MG63 (cell line): ENCODE data around the gene POLQ. TPM values are rescaled to one million over a fixed set of nuclear protein-coding genes. Genes with fewer than 3 reads are reported as not detected.
"Not testable (repeated sequence)": the region's sequence is repeated elsewhere in the genome, so short reads cannot be mapped to it uniquely, and the experiment has no call there.

Experiments
- DNase-seq: peaks from one replicate; pipeline ENCODE4 v3.0.0-alpha.2; 2020
- H3K27me3 ChIP-seq: fragments of 250-450 bp; sonication (Bioruptor Pico); 2 replicates; pipeline ENCODE4 v1.5.1; 2020; ENCODE audit warnings: mild to moderate bottlenecking, moderate library complexity
- H3K36me3 ChIP-seq: fragments of 250-450 bp; sonication (Bioruptor Pico); 2 replicates; pipeline ENCODE4 v1.5.1; 2020; ENCODE audit warnings: mild to moderate bottlenecking, moderate library complexity
- H3K4me3 ChIP-seq: fragments of 250-450 bp; sonication (Bioruptor Pico); 2 replicates; pipeline ENCODE4 v1.5.1; 2020; ENCODE audit warnings: mild to moderate bottlenecking, moderate library complexity
- H3K9me3 ChIP-seq: fragments of 250-450 bp; sonication (Bioruptor Pico); 2 replicates; pipeline ENCODE4 v1.5.1; 2020; ENCODE audit warnings: mild to moderate bottlenecking, moderate library complexity
- total RNA-seq: library from RNA; depleted of rRNA; stranded (reverse); fragments of >200 nt; shearing (Covaris generic); gene quantifications from 2 replicates; pipeline ENCODE4 v1.2.3, GENCODE V29; 2014; ENCODE audit warnings: low replicate concordance

The POLQ gene
- total RNA-seq, 1 experiment from 2014 or later: 4.2 TPM

DNA sequence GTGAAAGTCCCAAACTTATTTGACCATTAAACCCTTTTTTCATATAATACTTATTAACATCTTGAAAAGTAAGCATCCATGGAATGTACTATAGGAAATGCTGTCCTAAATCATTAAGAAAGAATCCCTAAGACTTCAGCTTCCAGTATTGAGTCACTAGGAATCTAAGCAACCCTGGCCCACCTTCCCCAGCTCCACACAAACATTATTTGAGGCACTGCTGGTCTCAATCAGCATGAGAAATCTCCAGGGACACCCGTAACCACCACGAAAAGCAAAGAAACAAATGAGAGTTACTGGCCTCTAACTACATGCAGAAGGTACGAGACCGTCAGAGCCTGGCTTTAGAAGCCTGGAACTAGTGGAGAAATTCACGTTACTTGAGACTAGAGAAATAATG lies 68.2 kb downstream of the POLQ start:
- Histone ChIP-seq H3K4me3 (no peak overlapping the region), H3K36me3 (peaks cover 71% of the 10 kb centered on the region), H3K27me3 (no peaks in the 10 kb centered on the region), H3K9me3 (no peaks in the 10 kb centered on the region)
- DNase-seq: peak; percentile 1

DNA sequence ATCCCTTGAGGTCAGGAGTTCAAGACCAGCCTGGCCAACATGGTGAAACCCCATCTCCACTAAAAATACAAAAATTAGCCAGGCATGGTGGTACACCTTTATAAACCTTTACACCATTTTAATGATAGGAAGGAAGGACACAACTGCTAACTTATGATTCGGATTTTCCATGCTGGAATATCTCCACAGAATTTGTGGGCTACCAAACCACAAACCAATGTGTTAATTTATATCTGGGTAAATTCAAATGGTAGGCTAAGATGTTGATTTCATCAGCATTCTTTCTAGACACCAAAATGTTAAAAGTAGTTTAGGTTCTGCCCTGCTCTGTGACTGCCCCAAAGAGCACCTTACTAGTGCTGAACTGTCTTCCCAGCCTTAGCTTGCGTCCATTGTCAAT lies 72.8 kb downstream of the POLQ start:
- peaks cover 66% of the 10 kb centered on the region for H3K36me3 ChIP-seq
- H3K4me3 ChIP-seq: no peak overlapping the region
- no peak for DNase-seq
- H3K27me3 ChIP-seq: no peaks in the 10 kb centered on the region
- H3K9me3 ChIP-seq: no peaks in the 10 kb centered on the region

DNA sequence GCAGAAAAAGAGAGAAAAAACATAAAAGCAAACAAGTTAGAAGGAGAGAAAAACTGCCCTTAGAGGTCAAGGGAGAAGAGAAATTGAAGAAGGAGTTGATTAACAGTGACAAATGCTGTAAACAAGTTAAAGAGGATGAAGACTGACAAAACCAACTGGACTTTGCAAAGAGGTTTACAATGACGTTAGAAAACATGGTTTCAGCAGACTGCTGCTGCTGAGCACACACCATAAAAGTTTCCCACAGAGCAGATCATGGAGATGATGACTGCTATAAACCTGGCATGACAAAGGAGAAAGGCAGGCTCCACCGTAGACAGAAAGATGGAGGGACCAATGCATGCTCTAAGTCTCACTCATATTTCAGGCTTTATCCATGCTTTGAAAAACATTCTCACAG lies 78.7 kb downstream of the POLQ start:
- Histone ChIP-seq H3K36me3 (peaks cover 72% of the 10 kb centered on the region), H3K4me3 (no peak overlapping the region)
- DNase-seq: no peak

DNA sequence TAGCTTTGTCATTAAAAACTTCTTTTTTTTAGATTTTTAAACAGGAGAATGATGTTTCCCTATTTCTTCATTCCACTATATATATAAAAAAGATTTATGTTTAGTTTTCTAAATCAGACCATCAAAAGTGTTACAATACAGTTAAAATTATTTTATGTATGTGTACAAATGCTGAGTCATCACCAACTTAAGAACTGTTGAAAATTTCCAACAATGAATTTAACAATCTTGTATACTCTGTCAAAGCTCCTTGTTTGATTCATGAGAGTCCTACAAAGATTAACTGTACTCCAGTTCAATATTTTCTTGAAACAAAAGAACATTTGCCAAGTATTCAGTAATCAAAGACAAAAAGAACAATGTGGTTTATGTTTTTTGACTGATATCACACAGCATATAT lies 82.0 kb downstream of the POLQ start:
- no peak for DNase-seq
- Histone ChIP-seq H3K4me3 (no peak overlapping the region), H3K36me3 (peaks cover 82% of the 10 kb centered on the region), H3K27me3 (no peaks in the 10 kb centered on the region), H3K9me3 (peaks cover 1% of the 10 kb centered on the region; the same call in 1 of the 2 replicates)

More for the DNA sequence above, 78.7 kb downstream of the POLQ start:
- H3K9me3 ChIP-seq: no peaks in the 10 kb centered on the region
- H3K27me3 ChIP-seq: no peaks in the 10 kb centered on the region

DNA sequence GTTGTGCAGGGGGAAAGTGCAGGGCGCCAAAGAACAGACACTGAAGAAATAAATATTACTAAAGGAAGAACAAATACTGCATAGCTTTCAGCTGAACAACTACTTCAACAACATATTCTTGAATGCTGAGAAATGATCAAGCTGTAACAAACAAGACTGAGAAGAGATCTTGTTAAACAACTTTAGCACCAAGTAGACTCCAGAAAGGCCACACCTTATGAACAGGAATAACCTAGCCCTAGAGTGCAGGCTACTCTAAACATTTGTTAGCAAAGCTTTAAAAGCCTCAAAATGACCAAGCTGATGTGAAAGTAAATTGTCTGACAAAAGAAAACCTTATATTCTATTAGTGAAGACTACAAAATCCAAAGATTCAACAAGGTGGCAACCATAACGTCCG lies 83.2 kb downstream of the POLQ start:
- Histone ChIP-seq H3K36me3 (peaks cover 83% of the 10 kb centered on the region), H3K27me3 (no peaks in the 10 kb centered on the region), H3K9me3 (peaks cover 2% of the 10 kb centered on the region), H3K4me3 (no peak overlapping the region)
- no peak for DNase-seq

DNA sequence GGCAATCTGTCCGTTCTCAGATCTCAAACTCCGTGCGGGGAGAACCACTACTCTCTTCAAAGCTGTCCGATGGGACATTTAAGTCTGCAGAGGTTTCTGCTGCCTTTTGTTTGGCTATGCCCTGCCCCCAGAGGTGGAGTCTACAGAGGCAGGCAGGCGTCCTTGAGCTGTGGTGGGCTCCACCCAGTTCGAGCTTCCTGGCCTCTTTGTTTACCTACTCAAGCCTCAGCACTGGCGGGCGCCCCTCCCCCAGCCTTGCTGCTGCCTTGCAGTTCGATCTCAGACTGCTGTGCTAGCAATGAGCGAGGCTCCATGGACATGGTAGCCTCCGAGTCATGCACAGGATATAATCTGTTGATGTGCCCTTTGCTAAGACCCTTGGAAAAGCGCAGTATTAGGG lies 94.0 kb downstream of the POLQ start:
- not testable (repeated sequence) for H3K27me3 ChIP-seq, DNase-seq, H3K9me3 ChIP-seq, H3K4me3 ChIP-seq
- peaks cover 62% of the 10 kb centered on the region for H3K36me3 ChIP-seq

DNA sequence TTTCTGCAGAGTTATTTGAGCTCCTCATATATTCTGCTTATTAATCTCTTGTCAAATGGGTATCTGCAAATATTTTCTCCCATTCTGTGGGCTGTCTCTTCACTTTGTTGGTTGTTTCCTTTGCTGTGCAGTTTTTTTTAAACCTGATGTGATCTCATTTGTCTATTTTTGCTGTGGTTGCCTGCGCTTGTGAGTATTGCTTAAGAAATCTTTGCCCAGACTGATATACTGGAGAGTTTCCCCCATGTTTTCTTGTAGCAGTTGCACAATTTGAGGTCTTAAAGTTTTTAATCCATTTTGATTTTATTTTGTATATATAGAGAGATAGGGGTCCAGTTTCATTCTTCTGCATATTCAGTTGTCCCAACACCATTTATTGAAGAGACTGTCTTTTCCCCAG lies 102.3 kb downstream of the POLQ start:
- H3K27me3 ChIP-seq: no peaks in the 10 kb centered on the region
- H3K36me3 ChIP-seq: peaks cover 46% of the 10 kb centered on the region
- H3K4me3 ChIP-seq: no peak overlapping the region
- peaks cover 5% of the 10 kb centered on the region for H3K9me3 ChIP-seq
- DNase-seq: no peak

DNA sequence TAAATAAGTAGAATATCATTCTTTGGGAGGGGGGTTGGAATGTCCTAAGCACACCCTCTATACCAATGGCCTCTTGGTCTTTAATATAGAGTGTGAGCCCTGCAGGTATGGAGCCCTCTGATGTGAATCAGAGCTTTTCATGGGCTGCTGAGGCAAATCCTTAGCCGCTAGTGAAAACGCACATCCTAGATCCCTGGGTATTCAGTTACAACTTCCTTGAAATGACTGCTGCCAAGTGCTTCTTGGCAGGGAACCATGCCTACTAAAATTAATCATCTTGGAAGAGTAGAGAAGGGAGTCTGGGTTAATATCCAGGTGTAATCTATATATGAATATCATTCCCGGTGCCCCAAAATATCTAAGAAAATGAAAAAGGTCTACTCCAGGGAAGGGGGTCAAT lies 109.1 kb downstream of the POLQ start:
- no peaks in the 10 kb centered on the region for H3K9me3 ChIP-seq
- H3K4me3 ChIP-seq: no peak overlapping the region
- peaks cover 50% of the 10 kb centered on the region for H3K36me3 ChIP-seq
- peak; percentile 56 for DNase-seq
- no peaks in the 10 kb centered on the region for H3K27me3 ChIP-seq

DNA sequence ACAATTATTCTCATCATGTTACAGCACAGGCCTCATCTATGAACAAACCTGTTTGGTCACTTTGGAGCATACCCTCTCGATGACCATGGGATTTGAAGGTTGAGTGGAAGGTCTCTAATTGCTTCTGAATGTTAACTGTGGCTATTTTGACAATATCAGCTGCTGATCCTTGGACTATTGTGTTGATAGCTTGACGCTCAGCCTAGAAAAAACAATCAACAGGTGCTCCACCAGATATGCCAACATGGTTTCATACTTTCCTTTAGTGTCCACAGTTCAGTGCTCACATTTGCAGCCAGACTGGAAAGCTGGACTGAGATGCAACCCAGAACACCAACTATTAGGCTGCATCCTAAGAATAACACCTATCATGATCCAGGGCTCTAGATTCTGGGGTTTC lies 109.7 kb downstream of the POLQ start:
- no peak overlapping the region for H3K4me3 ChIP-seq
- no peak for DNase-seq
- H3K9me3 ChIP-seq: no peaks in the 10 kb centered on the region
- H3K27me3 ChIP-seq: no peaks in the 10 kb centered on the region
- peaks cover 56% of the 10 kb centered on the region for H3K36me3 ChIP-seq

DNA sequence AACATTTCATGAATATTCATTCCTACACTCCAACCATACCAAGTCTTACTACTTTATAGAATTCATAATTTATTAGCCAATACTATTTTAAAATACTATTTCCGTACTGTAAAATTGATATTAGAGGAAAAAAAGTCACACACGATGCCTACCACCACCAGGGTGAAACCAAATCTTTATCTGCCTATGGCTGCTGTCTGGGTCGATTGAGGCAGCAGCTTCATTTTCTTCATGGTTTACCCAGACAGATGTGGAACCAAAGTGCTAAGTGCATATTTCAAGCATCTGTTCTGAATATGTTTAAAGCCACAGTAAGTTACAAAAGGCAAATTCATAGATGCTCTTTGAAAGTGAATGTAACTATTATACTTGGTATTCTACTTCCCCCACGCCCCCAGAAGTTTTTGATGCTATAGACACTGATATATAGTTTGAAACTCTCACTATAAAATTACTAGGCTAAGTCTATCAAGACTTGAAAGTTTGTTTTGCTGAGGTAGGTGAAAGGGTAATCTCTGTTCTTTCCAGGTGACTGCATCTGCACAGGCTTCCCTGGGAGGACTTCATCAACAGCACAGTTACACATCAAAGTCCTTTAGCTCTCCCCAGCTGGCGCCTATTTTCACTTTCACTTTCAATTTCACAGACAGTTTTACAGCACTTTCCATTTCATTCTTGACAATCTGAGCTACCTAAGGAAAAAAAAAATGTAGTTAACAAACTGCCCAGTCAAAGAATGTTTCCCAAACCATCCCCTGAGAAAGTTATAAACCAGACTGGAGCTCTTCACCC lies 113.9 kb downstream of the POLQ start:
- DNase-seq: no peak
- Histone ChIP-seq H3K27me3 (no peaks in the 10 kb centered on the region), H3K9me3 (no peaks in the 10 kb centered on the region), H3K36me3 (peaks cover 60% of the 10 kb centered on the region), H3K4me3 (no peak overlapping the region)

DNA sequence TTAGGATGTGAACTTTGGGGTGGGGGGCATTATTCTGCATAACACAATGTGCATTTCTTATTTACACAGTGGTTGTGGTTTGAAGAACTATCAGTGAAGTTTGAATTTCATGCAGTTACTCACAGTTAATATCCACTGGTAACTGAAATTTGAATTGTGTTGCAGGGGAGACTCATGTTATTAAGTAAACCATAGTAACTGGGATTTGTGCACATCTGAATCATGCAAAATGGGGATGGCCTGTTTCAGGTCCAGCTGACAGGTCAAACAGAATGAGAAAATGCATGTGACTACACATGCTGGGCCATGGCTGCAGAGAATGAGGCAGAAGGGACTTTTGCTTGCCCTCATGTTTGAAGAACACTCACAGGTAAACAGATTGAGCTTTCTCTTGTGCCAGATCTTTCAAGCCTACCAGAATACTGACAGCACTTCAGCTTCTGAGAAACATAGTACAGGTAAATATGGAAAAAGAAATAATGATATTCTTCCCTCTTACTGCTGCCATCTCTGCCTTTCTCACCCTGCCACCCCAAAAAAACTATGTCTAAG lies 115.0 kb downstream of the POLQ start:
- Histone ChIP-seq H3K27me3 (no peaks in the 10 kb centered on the region), H3K9me3 (no peaks in the 10 kb centered on the region), H3K4me3 (no peak overlapping the region), H3K36me3 (peaks cover 52% of the 10 kb centered on the region)
- no peak for DNase-seq

DNA sequence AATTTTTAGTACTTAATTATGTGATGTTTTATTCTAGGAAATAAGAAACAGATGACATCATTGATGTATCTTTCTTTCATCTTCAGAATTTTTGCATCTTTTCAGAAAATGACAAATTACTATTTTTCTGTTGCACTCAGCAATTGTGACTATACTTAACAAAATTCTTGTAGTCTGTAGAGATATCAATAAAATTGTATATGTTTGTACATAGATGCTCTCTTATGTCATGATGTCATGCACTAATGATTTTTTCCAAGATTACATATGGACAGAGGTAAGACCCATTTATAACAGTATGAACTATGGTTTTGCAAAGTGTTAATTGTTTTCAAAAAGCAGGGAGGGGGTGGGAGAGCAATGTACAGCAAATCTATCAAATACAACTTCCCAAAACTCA lies 121.2 kb downstream of the POLQ start:
- DNase-seq: no peak
- Histone ChIP-seq H3K4me3 (no peak overlapping the region), H3K9me3 (no peaks in the 10 kb centered on the region), H3K36me3 (peaks cover 7% of the 10 kb centered on the region), H3K27me3 (no peaks in the 10 kb centered on the region)

DNA sequence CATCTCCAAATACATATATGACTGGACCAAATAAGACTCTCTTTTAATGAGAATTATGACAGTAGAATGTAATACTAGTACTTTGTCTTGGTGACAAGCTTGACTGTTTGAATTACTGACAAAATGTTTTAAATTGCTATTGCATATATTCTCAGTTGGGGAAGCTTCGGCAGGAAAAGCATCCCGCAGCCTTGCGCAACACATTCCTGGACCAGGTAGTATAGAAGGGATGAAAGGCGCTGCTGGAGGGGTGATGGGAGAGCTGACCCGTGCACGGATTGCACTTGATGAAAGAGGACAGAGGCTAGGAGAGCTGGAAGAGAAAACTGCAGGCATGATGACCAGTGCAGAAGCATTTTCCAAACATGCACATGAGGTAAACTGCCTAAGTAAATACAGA lies 127.6 kb downstream of the POLQ start:
- Histone ChIP-seq H3K9me3 (no peaks in the 10 kb centered on the region), H3K36me3 (no peaks in the 10 kb centered on the region), H3K4me3 (no peak overlapping the region), H3K27me3 (no peaks in the 10 kb centered on the region)
- no peak for DNase-seq

DNA sequence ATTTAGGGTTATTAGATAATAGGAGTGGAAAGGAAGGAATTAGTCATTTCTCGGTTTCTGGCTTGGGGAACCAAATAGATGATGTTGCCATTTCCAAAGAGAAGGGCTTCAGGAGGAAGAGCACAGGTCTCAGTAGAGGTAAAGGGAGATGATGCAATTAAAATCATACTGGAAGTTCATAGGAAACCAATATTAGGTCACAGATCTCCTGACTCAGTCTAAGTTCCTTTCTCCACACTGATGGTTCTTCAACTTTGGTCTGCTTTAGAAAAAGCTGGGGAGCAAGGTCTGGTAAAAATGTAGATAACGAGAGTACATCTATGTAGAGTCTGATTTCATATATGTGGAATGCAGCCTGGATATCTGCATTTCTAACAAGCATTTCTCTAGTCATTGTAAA lies 130.9 kb downstream of the POLQ start:
- Histone ChIP-seq H3K9me3 (no peaks in the 10 kb centered on the region), H3K36me3 (no peaks in the 10 kb centered on the region), H3K4me3 (no peak overlapping the region), H3K27me3 (no peaks in the 10 kb centered on the region)
- DNase-seq: no peak

DNA sequence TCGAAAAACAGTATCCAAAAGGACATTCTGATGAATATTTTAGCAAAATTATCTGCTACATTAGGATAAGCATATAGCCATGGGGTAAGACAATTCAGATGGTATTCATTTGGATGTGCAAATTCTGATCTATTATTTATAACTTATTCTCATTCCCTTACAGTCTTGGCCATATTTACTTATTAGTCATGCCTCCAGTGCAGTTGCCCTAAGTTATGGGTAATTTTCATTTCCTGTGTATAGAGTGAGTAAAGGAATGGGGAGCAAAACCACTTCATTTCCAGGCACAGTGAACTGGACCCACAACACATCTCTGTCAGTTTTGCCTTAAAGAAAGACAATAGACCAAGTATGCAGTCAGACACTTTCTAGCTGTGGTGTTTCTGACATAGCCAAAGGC lies 134.3 kb downstream of the POLQ start:
- Histone ChIP-seq H3K4me3 (no peak overlapping the region), H3K9me3 (no peaks in the 10 kb centered on the region), H3K27me3 (0 out of 2 replicates have a peak, but pooled peaks cover 2% of the 10 kb centered on the region), H3K36me3 (no peaks in the 10 kb centered on the region)
- DNase-seq: no peak

DNA sequence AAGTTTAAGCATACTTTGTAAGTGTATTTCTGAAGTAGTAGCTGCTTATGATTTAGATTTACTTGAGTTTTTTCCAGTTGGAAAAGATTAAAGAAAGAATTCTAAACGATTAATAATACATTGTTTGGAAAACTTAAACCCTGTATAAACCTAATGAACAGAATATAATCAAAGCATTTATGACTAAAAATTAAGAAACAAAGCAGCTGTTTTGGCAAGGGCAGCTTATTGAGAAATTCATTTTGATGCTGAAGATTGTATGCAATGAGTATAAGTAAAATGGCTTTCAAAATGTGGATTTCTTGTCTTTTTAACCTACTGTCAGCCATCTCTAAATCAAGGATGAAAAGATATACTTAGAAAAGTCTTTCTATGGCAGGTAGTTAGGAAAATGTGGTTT lies 140.2 kb downstream of the POLQ start:
- H3K9me3 ChIP-seq: no peaks in the 10 kb centered on the region; the same call in 1 of the 2 replicates
- H3K27me3 ChIP-seq: 0 out of 2 replicates have a peak, but pooled peaks cover 2% of the 10 kb centered on the region
- no peaks in the 10 kb centered on the region for H3K36me3 ChIP-seq
- no peak for DNase-seq
- H3K4me3 ChIP-seq: no peak overlapping the region

DNA sequence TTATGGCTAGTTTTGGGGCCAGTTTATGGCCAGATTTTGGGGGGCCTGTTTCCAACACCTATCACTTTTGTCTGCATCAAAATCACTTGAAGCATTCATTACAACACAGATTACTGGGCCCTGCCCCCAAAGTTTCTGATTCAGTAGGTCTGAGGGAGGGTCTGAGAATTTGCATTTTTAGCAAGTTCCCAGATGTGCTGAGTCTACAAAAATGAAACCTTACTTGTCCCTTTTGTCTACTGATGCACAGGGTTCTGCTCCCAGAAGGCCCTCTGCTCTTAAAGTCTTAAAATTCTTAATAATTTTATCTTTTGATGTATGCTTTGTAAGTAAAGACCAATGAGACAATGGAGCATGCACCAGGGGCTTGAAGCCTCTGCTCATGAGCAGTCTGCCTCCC lies 146.0 kb downstream of the POLQ start:
- H3K36me3 ChIP-seq: no peaks in the 10 kb centered on the region
- no peak overlapping the region for H3K4me3 ChIP-seq
- H3K27me3 ChIP-seq: no peaks in the 10 kb centered on the region
- H3K9me3 ChIP-seq: no peaks in the 10 kb centered on the region; the same call in none of the 2 replicates
- no peak for DNase-seq

DNA sequence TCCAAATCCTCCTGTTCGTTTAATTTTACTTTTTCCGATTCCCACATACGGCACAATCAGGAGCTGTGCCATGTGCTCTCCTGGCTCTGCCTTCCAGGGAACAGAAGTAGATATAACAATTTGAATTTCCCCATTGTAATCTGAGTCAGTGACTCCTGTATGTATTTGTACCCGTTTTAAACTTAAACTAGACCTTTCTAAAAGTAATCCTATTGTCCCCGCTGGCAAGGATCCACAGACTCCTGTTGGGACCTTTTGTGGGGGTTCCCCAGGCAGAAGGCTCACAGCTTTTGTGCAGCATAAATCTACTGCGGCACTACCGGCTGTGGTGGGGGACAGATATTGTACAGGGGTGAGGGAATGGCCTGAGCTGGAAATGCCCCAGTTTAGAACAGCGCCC lies 147.7 kb downstream of the POLQ start:
- not testable (repeated sequence) for DNase-seq, H3K9me3 ChIP-seq, H3K36me3 ChIP-seq, H3K27me3 ChIP-seq, H3K4me3 ChIP-seq
